HUES48 (cell line): ENCODE measurements around the gene ZKSCAN8.
A peak's percentile ranks its signal among the peaks of the same experiment; 100 is the strongest.
"Not testable (repeated sequence)": the region's sequence is repeated elsewhere in the genome, so short reads cannot be mapped to it uniquely, and the experiment has no call there.

Source experiments
- H3K27ac ChIP-seq: one replicate; pipeline ENCODE4 v1.7.0; 2013; ENCODE audit warnings: low read depth, low read length, inconsistent platforms
- H3K27me3 ChIP-seq: 2 replicates; pipeline ENCODE4 v1.6.1; 2013; ENCODE audit warnings: mild to moderate bottlenecking, low read length; ENCODE audit not compliant: control insufficient read depth, insufficient read depth
- H3K36me3 ChIP-seq: 2 replicates; pipeline ENCODE4 v1.6.1; 2013; ENCODE audit warnings: low read length; ENCODE audit not compliant: control insufficient read depth, insufficient read depth
- H3K4me1 ChIP-seq: 2 replicates; pipeline ENCODE4 v1.6.1; 2013; ENCODE audit warnings: mild to moderate bottlenecking, low read length; ENCODE audit not compliant: control insufficient read depth, insufficient read depth
- H3K4me3 ChIP-seq: 2 replicates; pipeline ENCODE4 v1.5.1; 2013; ENCODE audit warnings: mild to moderate bottlenecking, low read depth, low read length
- H3K9ac ChIP-seq: 2 replicates; pipeline ENCODE4 v1.6.1; 2013; ENCODE audit warnings: mild to moderate bottlenecking, low read depth, low read length, moderate library complexity
- H3K9me3 ChIP-seq: 2 replicates; pipeline ENCODE4 v1.6.1; 2013; ENCODE audit warnings: low read length; ENCODE audit not compliant: control insufficient read depth, insufficient read depth

The ZKSCAN8 gene

GRCh38 chr6:28121876-28122275 lies 19.8 kb upstream of the ZKSCAN8 start:
- Histone ChIP-seq H3K27me3 (no peaks in the 10 kb centered on the region), H3K9me3 (no peaks in the 10 kb centered on the region), H3K9ac (no peak overlapping the region), H3K36me3 (peaks cover 22% of the 10 kb centered on the region), H3K27ac (no peak overlapping the region), H3K4me3 (no peak overlapping the region), H3K4me1 (0 out of 2 replicates have a peak, but pooled peaks cover 4% of the 10 kb centered on the region)

GRCh38 chr6:28122283-28122682 lies 19.4 kb upstream of the ZKSCAN8 start:
- H3K9me3 ChIP-seq, H3K27me3 ChIP-seq, H3K27ac ChIP-seq, H3K4me3 ChIP-seq, H3K9ac ChIP-seq, H3K4me1 ChIP-seq: not testable (repeated sequence)
- peaks cover 26% of the 10 kb centered on the region for H3K36me3 ChIP-seq

GRCh38 chr6:28124350-28124970 lies 17.2 kb upstream of the ZKSCAN8 start, which contains the start of gene ZSCAN16:
TSS of gene ZSCAN16 (plus strand) at chr6:28124609. CDS start at chr6:28125444, 835 bp downstream.
- Histone ChIP-seq H3K9me3 (no peaks in the 10 kb centered on the region), H3K27ac (peak within 1 kb of the TSS; percentile 72), H3K4me3 (peak within 1 kb of the TSS; percentile 97), H3K27me3 (no peaks in the 10 kb centered on the region), H3K9ac (peak within 1 kb of the TSS; percentile 73), H3K36me3 (peaks cover 41% of the 10 kb centered on the region), H3K4me1 (0 out of 2 replicates have a peak, but pooled peaks cover 4% of the 10 kb centered on the region)

GRCh38 chr6:28124971-28125353 lies 16.7 kb upstream of the ZKSCAN8 start:
- Histone ChIP-seq H3K27ac (no peak overlapping the region), H3K9me3 (no peaks in the 10 kb centered on the region), H3K9ac (peak overlapping the region; percentile 73), H3K27me3 (no peaks in the 10 kb centered on the region), H3K36me3 (peaks cover 46% of the 10 kb centered on the region), H3K4me3 (peak overlapping the region; percentile 97), H3K4me1 (0 out of 2 replicates have a peak, but pooled peaks cover 4% of the 10 kb centered on the region)

- Histone ChIP-seq H3K27ac (no peak overlapping the region), H3K36me3 (peaks cover 46% of the 10 kb centered on the region), H3K4me1 (0 out of 2 replicates have a peak, but pooled peaks cover 4% of the 10 kb centered on the region), H3K9ac (no peak overlapping the region), H3K27me3 (no peaks in the 10 kb centered on the region), H3K9me3 (no peaks in the 10 kb centered on the region), H3K4me3 (peak overlapping the region; percentile 97; the same call in 1 of the 2 replicates)
These were observed 16.3 kb upstream of the ZKSCAN8 start for GRCh38 chr6:28125401-28125800.

- Histone ChIP-seq H3K36me3 (peaks cover 22% of the 10 kb centered on the region), H3K4me1 (peaks cover 9% of the 10 kb centered on the region; the same call in 1 of the 2 replicates), H3K9ac (no peak overlapping the region)
These were observed 7.7 kb upstream of the ZKSCAN8 start for GRCh38 chr6:28134015-28134414.

GRCh38 chr6:28134716-28135115 lies 7.0 kb upstream of the ZKSCAN8 start:
- Histone ChIP-seq H3K4me3 (no peak overlapping the region), H3K27ac (no peak overlapping the region)

More at GRCh38 chr6:28134015-28134414, 7.7 kb upstream of the ZKSCAN8 start:
- Histone ChIP-seq H3K9me3 (no peaks in the 10 kb centered on the region), H3K27ac (no peak overlapping the region), H3K4me3 (no peak overlapping the region), H3K27me3 (no peaks in the 10 kb centered on the region)

GRCh38 chr6:28135393-28135792 lies 6.3 kb upstream of the ZKSCAN8 start:
- Histone ChIP-seq H3K36me3 (peaks cover 9% of the 10 kb centered on the region), H3K4me1 (peaks cover 9% of the 10 kb centered on the region; the same call in 1 of the 2 replicates), H3K9ac (no peak overlapping the region), H3K9me3 (no peaks in the 10 kb centered on the region), H3K27me3 (no peaks in the 10 kb centered on the region), H3K27ac (no peak overlapping the region), H3K4me3 (peak overlapping the region; percentile 94)

More at GRCh38 chr6:28134716-28135115, 7.0 kb upstream of the ZKSCAN8 start:
- peaks cover 9% of the 10 kb centered on the region; the same call in 1 of the 2 replicates for H3K4me1 ChIP-seq
- no peak overlapping the region for H3K9ac ChIP-seq
- H3K9me3 ChIP-seq: no peaks in the 10 kb centered on the region
- H3K36me3 ChIP-seq: peaks cover 15% of the 10 kb centered on the region
- H3K27me3 ChIP-seq: no peaks in the 10 kb centered on the region

- Histone ChIP-seq H3K4me1 (peaks cover 9% of the 10 kb centered on the region; the same call in 1 of the 2 replicates), H3K27me3 (0 out of 2 replicates have a peak, but pooled peaks cover 3% of the 10 kb centered on the region), H3K4me3 (peak overlapping the region; percentile 94), H3K9me3 (no peaks in the 10 kb centered on the region), H3K27ac (peak overlapping the region; percentile 94), H3K36me3 (peaks cover 4% of the 10 kb centered on the region; the same call in 1 of the 2 replicates), H3K9ac (peak overlapping the region; percentile 73)
These were observed 4.8 kb upstream of the ZKSCAN8 start for GRCh38 chr6:28136585-28137504.

- Histone ChIP-seq H3K27me3 (0 out of 2 replicates have a peak, but pooled peaks cover 3% of the 10 kb centered on the region), H3K27ac (peak overlapping the region; percentile 94), H3K4me3 (peak overlapping the region; percentile 94), H3K9me3 (no peaks in the 10 kb centered on the region), H3K4me1 (peaks cover 9% of the 10 kb centered on the region), H3K36me3 (peaks cover 2% of the 10 kb centered on the region; the same call in 1 of the 2 replicates), H3K9ac (peak overlapping the region; percentile 73)
These were observed 4.1 kb upstream of the ZKSCAN8 start for GRCh38 chr6:28137505-28137981.
